ENCODE results near the gene CD7.

GRCh38 chr17:82351254-82351712 is 33.9 kb upstream of the CD7 start:
- no peak for TF ChIP-seq TAF1 (IDR thresholded peaks at IDR 0.05; ENCODE audit: low read depth)
- TF ChIP-seq, protein P1, sequence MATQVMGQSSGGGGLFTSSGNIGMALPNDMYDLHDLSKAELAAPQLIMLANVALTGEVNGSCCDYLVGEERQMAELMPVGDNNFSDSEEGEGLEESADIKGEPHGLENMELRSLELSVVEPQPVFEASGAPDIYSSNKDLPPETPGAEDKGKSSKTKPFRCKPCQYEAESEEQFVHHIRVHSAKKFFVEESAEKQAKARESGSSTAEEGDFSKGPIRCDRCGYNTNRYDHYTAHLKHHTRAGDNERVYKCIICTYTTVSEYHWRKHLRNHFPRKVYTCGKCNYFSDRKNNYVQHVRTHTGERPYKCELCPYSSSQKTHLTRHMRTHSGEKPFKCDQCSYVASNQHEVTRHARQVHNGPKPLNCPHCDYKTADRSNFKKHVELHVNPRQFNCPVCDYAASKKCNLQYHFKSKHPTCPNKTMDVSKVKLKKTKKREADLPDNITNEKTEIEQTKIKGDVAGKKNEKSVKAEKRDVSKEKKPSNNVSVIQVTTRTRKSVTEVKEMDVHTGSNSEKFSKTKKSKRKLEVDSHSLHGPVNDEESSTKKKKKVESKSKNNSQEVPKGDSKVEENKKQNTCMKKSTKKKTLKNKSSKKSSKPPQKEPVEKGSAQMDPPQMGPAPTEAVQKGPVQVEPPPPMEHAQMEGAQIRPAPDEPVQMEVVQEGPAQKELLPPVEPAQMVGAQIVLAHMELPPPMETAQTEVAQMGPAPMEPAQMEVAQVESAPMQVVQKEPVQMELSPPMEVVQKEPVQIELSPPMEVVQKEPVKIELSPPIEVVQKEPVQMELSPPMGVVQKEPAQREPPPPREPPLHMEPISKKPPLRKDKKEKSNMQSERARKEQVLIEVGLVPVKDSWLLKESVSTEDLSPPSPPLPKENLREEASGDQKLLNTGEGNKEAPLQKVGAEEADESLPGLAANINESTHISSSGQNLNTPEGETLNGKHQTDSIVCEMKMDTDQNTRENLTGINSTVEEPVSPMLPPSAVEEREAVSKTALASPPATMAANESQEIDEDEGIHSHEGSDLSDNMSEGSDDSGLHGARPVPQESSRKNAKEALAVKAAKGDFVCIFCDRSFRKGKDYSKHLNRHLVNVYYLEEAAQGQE (IDR thresholded peaks at IDR 0.05; ENCODE audit: low read depth) = no peak
- TF ChIP-seq CEBPB (IDR thresholded peaks at IDR 0.05) = no peak
- no peak for TF ChIP-seq TCF12 (IDR thresholded peaks at IDR 0.05; ENCODE audit: low read depth)
- TF ChIP-seq EGR1 (IDR thresholded peaks at IDR 0.05) = no peak
- no peak for TF ChIP-seq YY1 (IDR thresholded peaks at IDR 0.05; ENCODE audit: low read depth)
- no peak for TF ChIP-seq EP300 (IDR thresholded peaks at IDR 0.05; ENCODE audit: borderline replicate concordance)

Data from Ishikawa (cell line).